Middle frontal gyrus (tissue), 1 donor: Measurements from ENCODE around the gene MAML3.

Experiments used
- DNase-seq: peaks from one replicate; pipeline ENCODE4 v3.0.0-alpha.2; 2015; ENCODE audit warnings: low spot score; ENCODE audit errors: extremely low spot score

MAML3 gene

DNA sequence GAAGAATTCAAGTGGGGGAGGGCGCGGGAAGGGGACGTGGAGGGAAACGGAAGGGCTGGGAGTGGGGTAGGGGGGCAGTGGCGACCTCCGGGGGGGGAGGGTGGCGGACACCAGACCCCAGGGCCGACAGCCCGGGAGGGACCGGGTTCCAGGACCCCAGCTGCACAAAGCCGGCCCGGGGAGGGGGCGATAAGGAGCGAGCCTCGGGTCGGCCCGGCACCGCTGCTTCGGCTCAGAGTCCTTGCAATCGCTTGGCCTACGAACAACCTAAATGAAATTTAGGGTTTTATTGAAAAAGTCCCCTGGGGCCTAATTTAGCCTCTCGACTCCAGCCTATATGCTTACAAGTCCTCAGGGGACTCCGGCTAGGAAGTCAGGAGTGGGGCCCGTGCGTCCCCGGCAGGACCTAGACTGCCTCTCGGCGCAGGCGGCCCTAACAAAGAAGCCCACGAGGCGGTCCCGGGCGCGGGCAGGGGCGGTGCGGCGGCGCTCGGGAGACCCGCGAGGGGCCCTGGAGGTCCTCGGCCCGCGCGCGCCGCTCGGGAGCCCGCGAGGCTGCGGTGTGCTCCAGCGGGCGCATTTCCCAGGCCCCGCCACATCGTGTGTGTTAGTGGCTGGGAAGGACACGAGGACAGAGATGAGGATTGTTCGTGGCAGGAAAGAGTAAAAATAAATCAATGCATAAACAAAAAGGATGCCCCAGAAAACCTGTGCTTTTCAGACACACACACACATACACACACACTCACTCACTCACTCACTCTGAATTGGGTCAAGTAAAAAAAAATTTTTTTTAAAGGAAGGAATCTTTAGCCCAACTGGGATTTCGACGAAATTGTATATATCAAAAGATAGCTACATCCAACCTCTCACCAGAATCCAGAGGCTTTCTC, 418.4 kb downstream of the MAML3 start:
- DNase-seq = no peak

DNA sequence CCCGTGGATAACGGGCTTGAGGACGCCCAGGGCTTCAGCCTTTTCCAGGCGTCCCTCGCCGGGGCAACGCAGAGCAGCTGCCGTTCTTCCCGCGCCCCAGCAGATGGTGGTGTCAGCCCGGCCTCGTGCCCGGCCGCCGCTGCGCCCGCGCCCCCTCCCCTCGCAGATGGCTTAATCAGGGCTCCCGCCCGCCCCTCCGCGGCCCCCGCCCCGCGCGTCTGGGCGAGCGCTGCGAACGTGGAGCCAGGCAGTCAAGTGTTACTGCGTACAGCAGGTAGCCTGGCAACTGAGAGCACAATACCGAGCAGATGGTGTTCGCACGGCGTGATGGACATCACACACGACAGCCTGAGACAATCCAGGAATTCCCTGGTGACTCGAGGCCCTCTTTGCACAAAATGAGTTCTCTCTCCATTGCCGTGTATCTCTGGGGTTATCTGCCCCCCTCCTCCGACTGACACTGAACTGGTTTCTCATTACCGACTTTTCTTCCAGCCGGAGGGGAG, 419.1 kb downstream of the MAML3 start:
- DNase-seq = peak; percentile 58

DNA sequence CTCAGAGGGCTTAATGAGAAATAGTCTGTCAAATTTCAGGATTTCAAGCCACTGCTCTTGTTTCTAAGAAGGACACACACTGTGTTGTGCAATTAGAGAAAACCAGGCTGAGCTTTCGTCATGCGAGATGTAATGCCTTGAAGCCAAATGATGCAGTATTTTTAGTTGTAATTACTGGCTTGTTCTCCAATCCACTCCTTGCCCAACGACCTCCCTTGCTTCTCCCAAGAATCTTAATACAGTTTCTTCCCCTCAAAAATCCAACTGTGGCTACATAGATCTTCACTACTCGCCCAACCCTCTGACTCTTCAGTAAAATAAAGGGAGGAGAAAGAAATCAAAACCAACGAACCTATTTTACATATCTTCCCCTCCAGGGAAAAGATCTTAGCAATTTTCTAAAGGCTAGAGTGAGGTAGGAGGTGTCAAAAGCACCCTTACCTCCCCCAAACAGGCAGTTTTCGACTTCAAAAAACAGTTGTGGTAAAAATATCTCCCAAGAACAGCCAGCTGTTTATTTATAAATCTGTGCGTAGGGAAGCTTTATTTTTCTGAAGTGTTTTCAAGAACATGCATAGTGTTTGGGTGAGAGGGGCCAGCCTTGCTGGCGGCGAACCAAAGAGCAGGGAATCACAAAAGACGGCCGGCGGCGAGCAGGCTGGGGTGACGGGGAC, 419.6 kb downstream of the MAML3 start:
- DNase-seq = peak; percentile 31

DNA sequence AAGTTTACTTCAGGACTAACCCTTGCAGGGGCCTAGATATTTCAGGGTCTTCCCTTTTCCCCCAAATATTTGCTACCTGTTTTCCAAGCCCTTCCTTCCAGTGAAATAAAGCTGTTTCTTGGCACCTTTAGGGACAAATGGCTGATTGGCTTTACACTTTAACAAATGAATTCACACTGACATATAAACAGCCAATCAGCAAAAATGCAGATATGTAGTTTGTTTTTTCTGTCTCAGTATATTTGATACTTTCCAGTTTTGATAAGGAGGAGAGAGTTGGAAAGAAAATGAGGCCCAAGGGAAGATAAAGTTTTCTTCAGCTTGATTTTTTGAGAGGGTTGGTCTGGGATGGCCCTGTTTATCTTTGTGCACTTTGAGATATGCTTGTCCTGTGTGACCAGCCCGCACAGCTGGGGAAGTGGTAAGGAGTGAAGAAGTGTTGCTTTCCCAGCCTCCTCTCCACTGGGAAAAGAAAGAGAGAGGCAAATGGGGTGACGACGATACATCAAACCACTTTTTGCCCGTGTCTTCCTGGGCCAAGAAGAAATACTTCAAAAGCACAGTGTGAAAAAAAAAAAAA, 420.9 kb downstream of the MAML3 start:
- no peak for DNase-seq

DNA sequence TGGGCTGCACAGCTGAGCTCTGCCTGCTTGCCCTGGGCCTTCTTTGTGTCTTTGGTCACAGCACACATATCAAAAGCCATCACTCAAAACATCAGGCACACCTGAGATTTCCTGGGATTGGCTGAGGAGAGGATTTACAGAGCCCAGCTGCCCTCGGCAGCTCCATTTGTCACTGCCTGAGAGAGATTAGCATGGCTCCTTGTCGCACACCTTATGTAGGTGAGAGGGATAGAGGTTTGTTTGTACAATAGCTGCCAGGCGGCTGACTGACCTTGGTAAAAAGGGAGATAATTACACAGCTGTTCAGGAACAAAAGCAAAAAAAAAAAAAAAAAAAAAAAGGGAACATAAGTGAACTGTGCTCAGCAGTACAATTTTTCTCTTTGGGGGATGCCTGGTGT, 425.1 kb downstream of the MAML3 start:
- DNase-seq = no peak

DNA sequence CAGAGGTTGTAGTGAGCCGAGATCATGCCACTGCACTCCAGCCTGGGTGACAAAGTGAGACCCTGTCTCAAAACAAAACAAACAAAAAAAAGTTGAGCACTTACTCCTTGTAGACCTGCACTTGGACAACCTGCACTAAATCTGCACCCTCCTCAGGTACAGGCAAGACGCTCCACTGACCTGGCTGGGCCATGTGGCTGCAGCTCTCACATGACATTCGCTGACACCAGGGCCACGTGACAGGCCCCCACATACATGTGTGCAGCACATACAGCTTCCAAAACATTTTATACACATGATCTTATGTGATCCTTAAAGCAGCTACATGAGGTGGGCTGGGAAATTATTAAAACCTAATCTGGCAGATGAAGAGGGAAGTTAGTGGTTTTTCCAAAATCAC, 425.8 kb downstream of the MAML3 start:
- DNase-seq = no peak

DNA sequence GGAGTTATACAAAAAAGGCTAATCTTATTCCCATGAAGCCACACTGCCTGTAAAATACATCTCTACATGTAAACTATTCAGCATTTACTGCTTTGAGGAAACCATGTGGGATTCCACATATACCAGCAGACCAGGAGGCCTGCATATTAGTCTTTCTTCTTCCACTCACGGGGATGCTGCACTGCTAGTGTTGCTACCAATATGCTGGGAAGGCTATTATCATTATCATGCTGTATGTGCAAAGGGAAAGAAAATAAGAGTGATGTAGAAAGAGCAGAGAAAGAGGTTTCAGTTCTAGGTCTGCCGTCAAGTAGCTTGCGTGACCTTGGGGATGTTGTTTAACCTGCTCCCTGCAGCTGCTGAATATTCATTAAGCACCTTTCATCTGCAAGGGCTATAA, 427.4 kb downstream of the MAML3 start:
- no peak for DNase-seq

DNA sequence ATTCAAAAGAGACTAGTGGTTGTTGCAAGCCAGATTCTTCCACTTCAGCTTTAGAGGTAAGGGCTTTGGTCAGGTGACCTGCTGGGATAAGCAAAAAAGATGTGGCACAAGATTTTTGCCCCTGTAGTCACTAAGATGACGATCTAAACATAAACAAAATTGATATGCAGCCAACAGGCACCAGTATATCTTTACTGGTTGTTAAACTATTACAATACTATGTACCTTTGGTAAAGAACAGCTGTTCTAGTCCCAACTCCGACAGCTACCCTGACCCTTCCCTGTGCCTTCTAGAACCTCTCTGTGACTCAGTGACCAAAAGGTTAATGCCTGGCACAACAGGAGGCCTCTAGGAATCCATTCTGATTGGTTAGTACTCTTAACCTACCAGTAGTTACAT, 428.7 kb downstream of the MAML3 start:
- DNase-seq = no peak

DNA sequence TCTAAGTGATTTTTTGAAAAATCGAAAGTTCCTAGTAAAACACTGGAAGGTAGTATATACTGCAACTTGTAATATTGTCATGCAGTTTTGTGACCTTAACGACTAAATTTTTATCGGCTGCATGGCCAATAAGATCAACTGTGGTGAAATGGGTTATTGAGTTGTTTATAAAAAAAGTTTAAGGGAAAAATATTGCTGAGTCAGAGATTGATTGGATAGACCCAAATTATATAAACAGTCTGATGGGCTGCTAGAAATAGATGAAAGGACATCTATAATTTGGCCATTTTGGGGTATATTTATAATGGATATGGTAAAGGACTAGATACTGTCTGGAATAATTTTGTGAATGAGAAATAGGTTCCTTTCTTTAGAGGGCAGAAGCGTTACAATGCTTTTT, 432.2 kb downstream of the MAML3 start:
- no peak for DNase-seq

DNA sequence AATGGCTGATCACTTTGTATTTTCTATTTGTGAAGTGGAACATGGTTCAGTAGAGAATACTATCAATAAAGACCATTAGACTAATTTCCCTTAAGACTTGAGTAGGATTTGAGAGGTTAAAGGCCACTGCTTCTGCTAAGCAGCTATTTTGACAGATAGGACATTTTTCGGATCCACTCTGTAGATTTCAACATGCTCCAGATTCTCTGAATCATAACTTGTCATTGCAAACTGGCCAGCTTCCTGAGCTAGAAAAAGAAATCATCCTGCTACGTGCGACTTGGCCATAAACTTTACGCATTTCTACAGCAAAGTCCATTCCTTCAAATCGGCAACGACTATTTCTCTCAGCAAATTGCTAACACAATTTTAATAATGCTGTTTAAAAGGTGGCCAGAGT, 433.2 kb downstream of the MAML3 start:
- DNase-seq = no peak

DNA sequence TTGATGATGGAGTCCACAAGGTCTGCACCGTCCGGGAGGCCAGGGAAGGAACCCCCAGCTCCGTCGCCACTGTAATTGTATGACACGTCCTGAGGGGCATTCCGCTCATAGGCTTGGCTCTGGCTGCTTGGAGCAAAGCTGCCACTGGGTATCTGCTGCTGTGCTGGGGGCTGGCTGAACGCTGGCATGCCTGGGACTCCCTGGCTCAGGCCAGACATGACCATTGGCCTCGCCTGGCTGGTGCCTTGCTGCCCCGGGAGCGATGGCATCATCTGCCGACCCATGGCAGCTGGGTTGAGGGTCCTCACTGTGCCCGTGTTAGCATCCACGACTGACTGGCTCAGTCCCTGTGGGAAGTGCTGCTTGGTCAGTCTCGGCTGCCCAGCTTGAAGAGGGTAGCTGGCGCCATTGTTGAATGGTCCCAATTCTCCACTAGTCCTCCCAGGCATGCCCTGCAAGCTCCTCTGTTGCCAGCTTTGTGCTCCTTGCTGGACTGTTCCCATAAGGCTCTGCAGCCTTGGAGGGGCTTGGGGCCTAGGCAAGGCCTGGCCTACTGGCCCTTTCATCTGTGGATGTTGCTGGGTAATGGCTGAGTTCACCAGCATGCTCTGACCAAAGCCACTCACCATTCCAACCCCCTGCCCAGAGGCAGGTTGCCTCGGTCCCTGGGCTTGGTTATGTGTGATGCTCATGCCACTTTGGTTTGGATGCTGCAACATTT, 434.4 kb downstream of the MAML3 start:
- DNase-seq = no peak

DNA sequence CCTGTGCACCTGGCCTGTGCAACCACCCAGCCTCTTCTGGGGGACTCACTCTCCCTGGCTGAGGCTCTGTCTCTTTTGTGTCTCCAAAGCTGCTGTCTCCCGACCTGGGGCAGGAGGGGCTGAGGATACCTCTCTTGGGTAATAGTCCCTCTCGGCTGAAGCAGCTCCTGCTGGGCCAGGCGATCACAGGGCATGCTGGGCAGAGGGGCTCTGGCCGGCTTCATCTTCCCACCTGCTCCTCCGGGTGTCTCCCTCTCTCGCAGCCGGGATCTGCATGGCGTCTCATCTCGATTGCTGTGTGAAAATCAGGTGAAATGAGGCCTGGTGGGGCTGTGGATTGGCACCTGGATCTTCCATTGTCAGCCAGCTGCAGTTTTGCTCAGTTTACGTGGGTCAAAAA, 435.2 kb downstream of the MAML3 start:
- no peak for DNase-seq

DNA sequence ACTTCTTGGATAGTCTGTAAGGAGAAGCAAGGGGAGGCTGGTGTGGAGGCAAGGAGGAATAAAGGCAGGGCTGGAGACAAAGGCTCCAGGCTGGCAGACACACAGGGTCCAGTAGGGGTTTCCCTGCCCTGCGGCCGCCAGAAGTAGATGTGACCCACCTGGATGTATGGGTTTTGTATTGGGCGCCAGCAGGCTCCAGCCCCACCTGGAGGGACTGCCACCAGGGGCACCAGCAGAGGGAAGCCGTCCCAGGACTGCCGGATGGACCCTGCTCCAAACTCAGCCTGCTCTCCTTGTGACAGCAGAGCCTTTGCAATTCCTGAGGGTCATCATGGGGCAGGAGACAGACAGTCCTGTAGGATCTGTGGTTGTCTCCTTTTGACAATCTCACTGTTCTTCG, 435.6 kb downstream of the MAML3 start:
- no peak for DNase-seq

DNA sequence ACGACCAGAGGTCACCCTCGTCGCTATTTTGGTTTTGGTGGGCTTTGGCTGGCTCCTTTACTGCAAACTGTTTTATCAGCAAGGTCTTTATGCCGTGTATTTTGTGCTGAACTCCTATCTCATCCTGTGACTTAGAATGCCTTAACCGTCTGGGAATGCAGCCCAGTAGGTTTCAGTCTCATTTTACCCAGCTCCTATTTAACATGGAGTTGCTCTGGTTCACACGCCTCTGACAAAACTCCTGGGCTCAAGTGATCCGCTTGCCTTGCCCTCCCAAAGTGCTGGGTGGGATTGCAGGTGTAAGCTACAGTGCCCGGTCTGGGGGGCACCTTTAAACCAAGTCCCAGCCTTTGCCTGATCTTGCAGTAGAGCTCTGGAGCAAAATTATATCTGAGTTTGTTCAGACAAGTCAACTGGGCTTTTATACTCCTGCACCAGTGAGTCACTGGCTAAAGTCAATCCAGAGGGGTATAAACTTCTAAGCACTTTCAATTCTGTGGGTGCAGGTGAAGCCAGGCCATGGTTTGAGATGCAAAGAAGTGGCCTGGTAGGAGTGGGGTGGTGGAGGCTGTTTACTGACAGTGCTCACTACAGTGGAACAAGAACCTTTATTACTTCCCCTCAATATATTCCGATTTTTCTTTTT, 438.1 kb downstream of the MAML3 start:
- no peak for DNase-seq

DNA sequence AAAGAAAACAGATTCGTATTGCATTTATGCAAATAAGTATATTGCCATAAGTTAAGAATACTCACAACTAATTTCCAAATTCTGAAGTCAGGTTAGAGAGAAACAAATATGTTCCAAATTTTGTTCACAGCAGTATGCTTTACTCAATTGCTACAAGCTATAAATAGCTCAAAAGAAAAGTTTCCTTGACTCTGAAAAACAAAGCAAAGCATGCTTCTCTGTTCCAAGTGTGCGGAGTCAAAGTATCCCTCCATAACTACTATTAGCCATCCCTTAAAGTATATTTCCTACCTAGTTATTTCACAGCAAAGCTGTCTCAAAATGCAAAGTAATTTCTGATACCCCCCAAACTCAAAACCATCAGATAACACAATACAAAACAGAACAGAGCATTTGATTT, 441.1 kb downstream of the MAML3 start:
- DNase-seq = no peak

DNA sequence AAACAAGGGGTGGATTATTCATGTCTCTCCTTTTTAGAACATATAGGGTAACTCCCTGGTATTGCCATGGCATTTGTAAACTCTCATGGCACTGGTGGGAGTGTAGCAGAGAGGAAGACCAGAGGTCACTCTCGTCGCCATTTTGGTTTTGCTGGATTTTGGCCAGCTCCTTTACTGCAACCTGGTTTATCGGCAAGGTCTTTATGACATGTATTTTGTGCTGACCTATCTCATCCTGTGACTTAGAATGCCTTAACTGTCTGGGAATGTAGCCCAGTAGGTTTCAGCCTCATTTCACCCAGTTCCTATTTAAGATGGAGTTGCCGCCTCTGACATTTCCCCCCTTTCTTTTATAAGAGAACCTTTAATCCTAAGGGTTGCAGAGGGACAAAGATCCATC, 442.5 kb downstream of the MAML3 start:
- DNase-seq = no peak

DNA sequence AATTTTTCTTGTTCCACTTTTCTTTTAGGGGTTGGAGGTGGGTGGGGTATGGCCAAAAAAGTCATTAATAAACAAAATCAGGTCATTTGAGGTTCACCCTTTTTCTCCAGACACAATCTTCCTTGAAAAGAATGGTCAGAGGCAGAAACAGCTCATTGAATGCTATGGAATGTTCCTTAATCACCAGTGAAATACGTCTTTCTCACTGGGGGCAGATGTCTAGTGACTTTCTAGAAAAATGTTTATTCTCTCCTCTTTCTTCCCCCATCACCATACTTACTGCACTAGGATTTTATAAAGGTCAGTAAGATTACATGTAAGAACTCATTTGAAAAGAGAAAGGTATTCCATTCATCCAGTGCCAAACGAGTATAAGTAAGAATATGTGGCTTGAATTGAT, 443.9 kb downstream of the MAML3 start:
- DNase-seq = no peak

DNA sequence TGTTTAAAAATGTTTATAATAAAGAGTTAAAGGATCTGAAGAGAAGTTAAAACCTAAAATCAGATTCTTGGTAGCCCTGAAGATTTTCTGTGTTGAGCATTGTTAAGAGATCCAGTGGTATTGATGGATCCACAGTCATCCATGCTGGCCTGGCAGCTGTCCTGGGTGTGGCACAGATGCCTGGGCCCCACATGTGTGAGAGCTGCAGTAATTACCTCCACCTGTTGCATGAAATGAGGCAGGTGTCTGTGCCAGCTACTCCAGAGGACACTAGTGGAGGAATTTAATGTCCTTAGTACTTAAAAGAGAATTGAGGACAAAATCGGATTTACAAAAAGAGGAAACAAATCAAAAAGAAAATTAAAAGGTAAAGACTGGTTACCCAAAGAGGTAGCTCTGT, 444.3 kb downstream of the MAML3 start:
- no peak for DNase-seq

DNA sequence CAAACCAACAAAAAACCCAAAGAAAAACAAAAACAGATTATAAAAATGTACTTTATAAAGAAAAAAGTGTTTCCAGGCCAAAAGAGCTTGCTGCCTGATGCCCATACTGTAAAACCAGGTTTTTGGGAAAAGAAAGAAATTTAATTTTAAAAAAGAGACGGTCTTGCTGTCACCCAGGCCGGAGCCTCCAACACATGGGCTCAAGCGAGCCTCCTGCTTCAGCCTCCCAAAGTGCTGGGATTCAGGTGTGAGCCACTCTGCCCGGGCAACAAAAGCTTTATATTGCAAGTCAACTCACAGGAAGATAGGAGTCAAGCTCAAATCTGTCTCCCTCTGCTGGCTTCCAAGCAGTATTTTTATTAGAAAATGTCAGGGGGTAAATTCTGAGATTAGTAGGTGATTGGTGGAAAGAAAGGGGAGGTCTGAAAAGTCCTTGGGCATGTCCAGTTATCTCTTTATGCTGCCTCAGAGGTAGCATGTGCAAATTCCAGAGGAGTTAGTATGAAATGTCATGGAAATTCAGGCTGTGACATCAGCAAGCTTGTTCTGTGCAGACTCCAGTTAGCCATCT, 449.0 kb downstream of the MAML3 start:
- no peak for DNase-seq

DNA sequence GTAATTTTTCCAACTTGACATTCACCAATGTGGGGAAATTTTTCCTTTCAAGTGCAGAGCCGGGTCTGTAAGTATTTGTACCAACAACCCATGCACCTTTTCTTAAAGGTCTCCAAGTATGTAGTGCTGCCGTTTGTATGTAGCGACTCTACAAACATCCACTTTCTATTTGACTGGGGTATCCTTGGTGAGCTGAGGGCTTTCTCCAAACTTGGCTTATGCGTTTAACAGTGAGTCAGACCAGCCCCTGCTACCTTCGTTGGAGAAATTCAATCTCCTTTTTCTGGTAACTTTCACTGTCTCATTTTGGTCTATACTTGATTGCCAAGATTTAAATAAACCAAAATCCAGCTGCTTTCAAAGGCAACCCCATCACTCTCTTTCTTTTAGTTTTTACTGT, 453.4 kb downstream of the MAML3 start:
- no peak for DNase-seq
